ENCODE measurements around the gene ADPRM.

The ADPRM gene

GRCh38 chr17:10752696-10753095 is 55.3 kb downstream of the ADPRM start:
- DNase-seq (ENCODE audit: low spot score): no peak
- in situ Hi-C loops (cut with MboI; ENCODE audit: low pct_unique_long_range_greater_than_20kb, low sequenced_read_pairs, unreplicated experiment): no loop called here
- no peak for TF ChIP-seq CTCF (IDR thresholded peaks at IDR 0.05; ENCODE audit: extremely low read depth, insufficient read depth, missing control alignments)

- TF ChIP-seq CTCF (IDR thresholded peaks at IDR 0.05; ENCODE audit: extremely low read depth, insufficient read depth, missing control alignments): peak; percentile 47
- in situ Hi-C loops (cut with MboI; ENCODE audit: low pct_unique_long_range_greater_than_20kb, low sequenced_read_pairs, unreplicated experiment): no loop called here
- peak; percentile 44 for DNase-seq (ENCODE audit: low spot score)
Measured at GRCh38 chr17:10754109-10754508, 56.7 kb downstream of the ADPRM start.

- no peak for TF ChIP-seq CTCF (IDR thresholded peaks at IDR 0.05; ENCODE audit: extremely low read depth, insufficient read depth, missing control alignments)
- DNase-seq (ENCODE audit: low spot score): no peak
- in situ Hi-C loops (cut with MboI; ENCODE audit: low pct_unique_long_range_greater_than_20kb, low sequenced_read_pairs, unreplicated experiment): no loop called here
Measured at GRCh38 chr17:10754861-10755591, 57.6 kb downstream of the ADPRM start.

DNA sequence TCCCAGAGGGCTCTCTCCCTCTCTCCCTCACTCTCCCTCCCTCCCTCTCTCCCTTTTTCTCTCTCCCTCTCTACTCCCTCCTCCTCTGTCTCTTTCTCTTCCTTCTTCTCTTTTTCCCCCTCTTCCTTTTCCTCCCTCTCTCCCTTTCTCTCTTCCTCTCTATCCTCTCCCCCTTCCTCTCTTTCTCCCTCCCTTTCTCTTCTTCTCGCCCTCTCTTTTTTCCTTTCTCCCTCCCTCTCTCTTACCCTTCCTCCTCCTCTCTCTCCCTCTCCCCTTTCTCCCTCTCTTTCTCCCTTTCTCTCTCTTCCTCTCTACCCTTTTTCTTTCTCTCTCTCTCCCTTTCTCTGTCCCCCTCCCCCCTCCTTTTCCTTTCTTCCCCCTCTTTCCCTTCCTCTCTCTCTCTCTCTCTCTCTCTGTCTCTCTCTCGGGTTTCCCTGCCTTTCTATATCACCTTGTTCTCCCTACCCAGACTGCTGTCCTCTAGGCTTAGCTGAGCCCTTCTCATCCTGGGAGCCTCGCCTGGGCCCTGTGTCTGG is 58.3 kb downstream of the ADPRM start:
- in situ Hi-C loops (cut with MboI; ENCODE audit: low pct_unique_long_range_greater_than_20kb, low sequenced_read_pairs, unreplicated experiment): no loop called here
- DNase-seq (ENCODE audit: low spot score): no peak
- no peak for TF ChIP-seq CTCF (IDR thresholded peaks at IDR 0.05; ENCODE audit: extremely low read depth, insufficient read depth, missing control alignments)

GRCh38 chr17:10756185-10756584 is 58.8 kb downstream of the ADPRM start:
- no peak for TF ChIP-seq CTCF (IDR thresholded peaks at IDR 0.05; ENCODE audit: extremely low read depth, insufficient read depth, missing control alignments)
- in situ Hi-C loops (cut with MboI; ENCODE audit: low pct_unique_long_range_greater_than_20kb, low sequenced_read_pairs, unreplicated experiment): no loop called here
- DNase-seq (ENCODE audit: low spot score): no peak

DNA sequence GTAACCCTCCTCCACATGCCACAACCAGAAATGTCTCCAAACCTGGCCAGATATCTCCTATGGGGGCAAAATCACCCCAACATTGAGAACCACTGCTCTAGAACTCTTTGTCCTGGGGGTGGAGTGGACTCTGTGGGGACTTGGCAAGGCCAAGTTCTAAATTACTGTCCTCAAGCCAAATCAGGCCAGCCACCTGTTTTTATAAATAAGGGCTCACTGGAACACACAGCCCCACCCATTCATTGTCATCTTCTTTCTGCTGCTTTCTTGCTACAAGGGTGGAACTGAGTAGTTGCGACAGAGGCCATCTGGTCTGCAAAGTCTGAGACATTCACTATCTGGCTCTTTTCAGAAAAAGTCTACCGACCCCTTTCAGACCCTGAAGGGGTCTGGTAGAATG is 59.2 kb downstream of the ADPRM start:
- no peak for DNase-seq (ENCODE audit: low spot score)
- no peak for TF ChIP-seq CTCF (IDR thresholded peaks at IDR 0.05; ENCODE audit: extremely low read depth, insufficient read depth, missing control alignments)
- in situ Hi-C loops (cut with MboI; ENCODE audit: low pct_unique_long_range_greater_than_20kb, low sequenced_read_pairs, unreplicated experiment): no loop called here
